GM10266 (cell line): ENCODE data around the gene PSKH1.

Source experiments
- DNase-seq: peaks from one replicate; pipeline ENCODE4 v3.0.0; 2012; ENCODE audit errors: extremely low spot score
- CTCF ChIP-seq: IDR thresholded peaks from 2 replicates; pipeline ENCODE4 v1.5.1; 2012; ENCODE audit warnings: mild to moderate bottlenecking, low read depth; ENCODE audit not compliant: control insufficient read depth, insufficient read depth; ENCODE audit errors: missing control alignments

The PSKH1 gene

GRCh38 chr16:67946128-67946569, 53.1 kb downstream of the PSKH1 start:
- no peak for TF ChIP-seq CTCF
- no peak for DNase-seq

GRCh38 chr16:67946966-67947558, 54.0 kb downstream of the PSKH1 start:
- DNase-seq = no peak

GRCh38 chr16:67948015-67948414, 55.0 kb downstream of the PSKH1 start:
- DNase-seq = no peak
- no peak for TF ChIP-seq CTCF

More at GRCh38 chr16:67946966-67947558, 54.0 kb downstream of the PSKH1 start:
- TF ChIP-seq CTCF = no peak

- DNase-seq = no peak
- TF ChIP-seq CTCF = no peak
Observed at GRCh38 chr16:67949645-67950044, 56.6 kb downstream of the PSKH1 start.

GRCh38 chr16:67950335-67950843, 57.3 kb downstream of the PSKH1 start:
- no peak for TF ChIP-seq CTCF

GRCh38 chr16:67951485-67951884, 58.4 kb downstream of the PSKH1 start:
- DNase-seq = no peak

More at GRCh38 chr16:67950335-67950843, 57.3 kb downstream of the PSKH1 start:
- no peak for DNase-seq

More at GRCh38 chr16:67951485-67951884, 58.4 kb downstream of the PSKH1 start:
- no peak for TF ChIP-seq CTCF
